ENCODE data around the gene CA10.

Gene CA10

DNA sequence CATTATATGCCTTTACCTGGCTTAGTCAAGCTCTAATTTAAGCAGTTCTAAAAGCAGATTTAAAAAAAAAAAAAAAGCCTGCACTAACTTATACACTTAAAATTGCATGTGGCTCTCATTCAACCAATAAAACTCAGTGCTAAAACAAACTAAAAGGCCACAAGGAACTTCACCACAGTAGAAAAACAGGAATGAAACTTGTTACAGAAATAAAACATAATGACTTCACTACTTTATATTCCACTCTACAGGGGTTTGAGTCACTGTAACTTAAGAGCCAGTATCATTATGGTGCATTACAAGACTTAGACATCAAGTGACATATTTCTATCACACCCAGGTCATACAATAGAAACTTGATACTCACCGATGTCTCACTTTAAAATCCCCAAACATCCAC is 11.1 kb downstream of the CA10 start:
- DNase-seq (ENCODE audit: low read depth): no peak

DNA sequence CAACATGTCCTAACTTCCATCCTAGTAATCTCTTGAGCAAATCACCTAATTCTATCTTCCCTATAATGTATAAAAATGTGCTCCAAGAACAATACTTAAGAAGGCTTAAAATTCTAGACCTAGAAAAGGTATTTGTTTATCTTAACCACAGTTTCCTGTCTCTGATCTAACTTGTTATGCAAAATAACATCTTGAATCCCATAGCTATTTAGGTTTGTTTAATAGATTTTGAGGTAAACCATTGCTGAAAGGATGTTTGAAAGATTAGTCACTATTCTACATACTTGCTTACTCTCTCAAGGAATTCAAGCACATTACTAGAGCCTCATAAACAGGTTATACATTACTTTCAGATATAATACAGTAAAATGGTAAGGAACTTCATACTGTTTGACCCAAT is 13.0 kb downstream of the CA10 start:
- no peak for DNase-seq (ENCODE audit: low read depth)

DNA sequence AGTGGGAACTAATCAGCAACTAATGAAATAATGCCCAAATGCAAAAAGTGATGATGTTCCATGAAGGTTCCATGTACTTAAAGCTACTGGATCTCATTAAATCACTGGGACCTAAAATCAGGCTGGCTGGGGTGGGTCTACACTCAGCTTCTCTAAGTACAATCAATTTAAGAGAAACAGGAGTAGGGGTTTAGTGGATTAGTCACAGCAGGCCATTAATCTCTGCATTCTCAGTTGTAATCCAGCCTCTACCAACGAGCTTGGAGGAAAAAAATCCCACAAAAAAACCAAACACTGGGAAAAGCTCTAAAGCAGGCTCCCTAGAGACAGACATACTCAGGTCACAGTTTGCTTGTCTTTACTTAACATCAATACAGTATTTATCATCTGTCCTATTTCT is 15.0 kb downstream of the CA10 start:
- no peak for DNase-seq (ENCODE audit: low read depth)

DNA sequence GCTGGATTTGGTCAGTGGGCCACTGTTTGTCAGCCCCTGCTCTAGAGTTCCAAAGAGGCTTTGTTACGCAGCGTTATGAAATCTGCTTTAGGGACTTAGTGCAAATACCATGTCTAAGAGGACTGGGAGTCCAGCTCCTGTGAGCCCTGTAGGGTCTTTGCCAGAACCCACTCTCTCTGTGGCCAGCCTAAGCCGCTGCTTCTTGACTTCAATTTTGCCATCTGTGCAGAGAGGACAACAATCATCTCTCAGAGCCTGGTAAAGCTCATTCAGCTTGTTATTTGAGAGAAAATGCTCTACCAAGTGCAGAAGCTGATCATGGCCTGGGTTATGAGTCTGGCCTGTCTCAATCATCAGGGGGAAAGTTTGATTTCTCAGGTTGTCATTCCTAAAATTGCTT is 17.9 kb downstream of the CA10 start:
- no peak for DNase-seq (ENCODE audit: low read depth)

DNA sequence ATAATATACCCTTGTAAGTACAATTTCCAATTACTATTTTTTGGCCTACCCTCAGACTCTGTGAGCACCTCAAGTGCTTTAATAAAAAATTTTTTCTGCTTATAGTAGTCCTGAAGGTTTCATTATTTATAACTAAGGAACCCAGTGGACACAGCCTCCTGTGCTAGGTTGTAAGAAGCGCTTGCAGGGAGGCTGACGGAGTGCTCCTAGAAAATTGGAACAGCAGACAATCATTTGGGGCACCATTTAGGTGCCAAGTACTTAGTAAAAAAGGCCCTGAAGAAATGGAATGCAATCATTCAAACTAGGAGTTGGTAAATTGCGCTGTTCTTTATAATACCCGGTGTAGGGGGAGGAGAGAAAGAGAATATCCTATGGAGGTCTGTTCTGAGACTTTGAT is 19.8 kb downstream of the CA10 start:
- no peak for DNase-seq (ENCODE audit: low read depth)

DNA sequence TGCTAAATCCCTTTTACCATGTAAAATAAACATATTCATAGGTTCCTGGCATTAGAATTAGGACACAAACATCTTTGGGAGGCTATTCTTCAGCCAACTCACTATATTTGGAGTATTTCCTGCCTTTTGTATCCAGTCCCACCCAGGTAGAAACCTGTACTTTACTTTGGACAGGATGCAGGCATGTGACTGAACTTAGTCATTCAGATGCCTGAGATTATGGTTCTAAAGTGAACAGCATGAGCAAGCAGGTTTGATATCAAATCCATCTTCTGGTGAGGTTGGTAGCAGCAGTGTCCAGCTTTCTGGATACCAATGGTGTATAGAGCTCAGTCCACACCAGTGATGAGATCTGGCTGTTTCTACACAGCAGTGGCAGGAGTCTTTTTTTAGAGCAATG is 20.2 kb downstream of the CA10 start:
- DNase-seq (ENCODE audit: low read depth): no peak

DNA sequence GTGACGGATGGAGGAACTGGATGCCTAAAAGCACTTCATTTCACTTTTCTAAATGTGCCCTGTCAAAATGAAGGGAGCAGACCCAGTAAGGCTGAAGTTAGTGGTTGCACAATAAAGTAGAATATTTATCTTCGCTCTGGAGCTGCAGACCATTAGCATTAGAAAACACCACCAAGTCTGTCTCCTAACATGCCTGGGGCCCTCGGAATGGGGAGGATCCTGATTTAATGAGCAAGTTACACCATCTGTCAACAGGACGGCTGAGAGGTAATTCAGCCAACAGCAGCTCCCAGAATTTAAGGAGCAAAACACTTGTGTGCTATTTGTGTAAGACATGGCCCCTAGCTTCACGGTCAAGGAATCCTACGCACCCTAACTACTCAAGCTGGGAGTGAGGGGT is 22.3 kb downstream of the CA10 start:
- DNase-seq (ENCODE audit: low read depth): no peak

DNA sequence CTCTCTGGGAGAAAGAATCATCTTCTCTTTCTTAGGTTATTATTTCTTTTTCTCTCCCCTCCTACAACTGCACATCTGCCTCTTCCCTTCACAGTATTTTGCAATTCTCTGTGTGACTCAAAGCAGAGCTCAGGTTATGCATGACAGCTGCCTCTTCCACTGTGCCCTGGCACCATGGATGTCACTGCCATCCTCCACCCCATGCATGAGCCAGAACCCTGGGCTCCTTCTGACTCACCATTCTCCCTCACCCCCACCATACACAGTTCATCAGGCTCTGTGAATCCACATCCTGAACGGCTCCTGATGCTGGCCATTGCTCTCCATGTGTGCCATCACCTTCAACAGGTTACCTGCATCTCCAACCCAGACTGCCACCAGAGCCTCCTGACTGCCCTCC is 23.9 kb downstream of the CA10 start:
- DNase-seq (ENCODE audit: low read depth): no peak

DNA sequence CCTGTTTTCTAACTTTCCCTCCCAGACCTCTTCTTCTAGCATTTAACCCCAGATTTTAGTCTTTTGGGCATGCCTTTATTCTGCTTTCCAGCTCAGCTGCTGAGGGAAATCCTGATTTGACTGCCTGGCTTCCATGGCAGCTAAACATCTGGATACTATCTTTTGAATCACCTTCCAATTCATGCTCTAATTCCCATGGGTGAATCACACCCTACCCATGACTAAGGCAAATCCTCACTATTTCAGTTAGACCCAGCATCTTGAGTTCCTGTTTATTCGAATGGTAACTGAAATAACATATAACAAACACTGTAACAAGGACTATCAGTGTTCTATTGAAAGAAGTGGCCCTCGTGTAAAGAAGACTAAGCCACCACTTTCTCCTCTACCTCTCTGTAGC is 29.8 kb downstream of the CA10 start:
- no peak for DNase-seq (ENCODE audit: low read depth)

DNA sequence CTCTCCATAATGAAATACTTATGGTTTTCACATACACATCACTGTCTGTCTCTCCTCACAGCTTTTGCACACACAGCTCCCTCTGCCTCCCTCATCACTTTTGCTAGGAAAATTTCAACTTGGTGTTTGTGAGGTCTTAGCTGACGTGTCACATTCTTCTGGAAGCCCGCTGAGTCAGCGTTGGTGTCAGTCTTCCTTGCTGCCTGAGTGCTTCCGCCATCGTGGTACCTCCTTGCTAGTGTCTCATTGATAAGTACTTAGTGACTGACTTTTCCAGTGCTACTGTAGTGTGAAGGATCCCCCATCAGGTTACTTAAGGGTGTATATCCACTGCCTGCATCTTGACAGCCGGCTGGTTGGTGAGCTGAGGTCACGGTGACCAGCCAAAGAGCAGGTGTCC is 33.5 kb downstream of the CA10 start:
- DNase-seq (ENCODE audit: low read depth): no peak

DNA sequence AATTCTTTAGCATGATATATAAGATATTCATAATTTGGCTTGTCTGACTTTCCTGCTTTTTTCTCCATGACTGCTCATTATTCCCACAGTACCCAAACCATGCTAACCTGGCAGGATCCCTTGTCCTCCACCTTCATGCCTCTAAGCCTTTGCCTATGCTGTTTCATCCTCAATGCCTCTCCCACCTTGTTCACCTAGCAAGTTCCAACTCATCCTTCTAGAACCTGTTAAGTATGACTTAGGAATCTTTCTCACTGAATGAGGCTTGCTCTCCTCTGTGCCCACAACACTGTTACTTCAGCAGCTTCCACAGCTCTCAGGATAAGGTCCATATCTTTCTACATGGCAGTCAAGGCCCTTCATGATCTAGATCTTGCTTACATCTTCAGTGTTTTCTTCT is 34.0 kb downstream of the CA10 start:
- DNase-seq (ENCODE audit: low read depth): no peak

DNA sequence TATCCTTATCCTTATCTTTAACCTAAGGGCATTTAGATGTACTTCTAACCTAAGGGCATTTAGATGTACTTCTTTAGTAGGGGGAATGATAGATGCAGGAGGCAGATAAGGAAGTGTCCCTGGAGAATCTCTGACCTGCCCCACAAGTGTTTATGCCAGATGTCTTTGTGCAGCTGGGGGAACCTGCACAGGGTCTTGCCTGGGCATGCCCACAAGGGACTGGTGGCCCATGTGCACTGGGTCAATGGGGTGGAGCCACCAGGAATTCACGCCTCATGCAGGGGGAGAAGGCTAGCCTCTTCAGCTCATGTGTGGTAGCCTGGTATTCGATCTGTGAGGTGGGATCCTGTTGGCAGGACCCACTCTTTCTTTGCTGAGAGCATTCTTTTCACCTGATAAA is 38.0 kb downstream of the CA10 start:
- no peak for DNase-seq (ENCODE audit: low read depth)

DNA sequence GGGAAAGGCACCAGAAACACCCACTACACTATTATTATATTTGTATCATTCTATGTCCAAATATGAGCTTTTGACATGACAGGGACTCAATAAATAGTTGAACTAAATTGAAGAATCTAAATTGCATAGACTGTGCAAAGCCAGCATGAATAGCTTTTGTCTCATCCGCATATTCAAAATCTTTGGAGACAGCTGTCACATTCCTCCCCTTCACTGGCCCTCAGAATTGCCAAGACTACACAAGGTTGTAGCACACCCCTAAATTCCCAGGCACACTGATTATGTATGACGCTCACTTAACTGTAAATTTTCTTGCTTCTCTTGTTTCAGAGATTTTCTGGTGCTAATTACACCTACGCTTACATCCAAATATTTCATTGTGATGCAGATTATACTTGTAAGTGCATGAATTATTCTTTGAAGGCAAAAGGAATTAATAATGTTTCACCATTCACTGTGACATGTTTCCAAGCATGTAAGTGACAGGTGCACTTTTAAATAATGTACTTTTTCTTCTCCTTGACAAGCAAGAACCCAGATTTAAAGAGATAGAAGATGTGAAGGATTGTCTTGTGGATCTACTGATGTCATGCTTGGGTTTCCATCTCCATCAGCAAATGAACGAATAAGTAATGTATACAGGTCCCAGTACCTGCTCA is 47.5 kb downstream of the CA10 start:
- no peak for DNase-seq (ENCODE audit: low read depth)

DNA sequence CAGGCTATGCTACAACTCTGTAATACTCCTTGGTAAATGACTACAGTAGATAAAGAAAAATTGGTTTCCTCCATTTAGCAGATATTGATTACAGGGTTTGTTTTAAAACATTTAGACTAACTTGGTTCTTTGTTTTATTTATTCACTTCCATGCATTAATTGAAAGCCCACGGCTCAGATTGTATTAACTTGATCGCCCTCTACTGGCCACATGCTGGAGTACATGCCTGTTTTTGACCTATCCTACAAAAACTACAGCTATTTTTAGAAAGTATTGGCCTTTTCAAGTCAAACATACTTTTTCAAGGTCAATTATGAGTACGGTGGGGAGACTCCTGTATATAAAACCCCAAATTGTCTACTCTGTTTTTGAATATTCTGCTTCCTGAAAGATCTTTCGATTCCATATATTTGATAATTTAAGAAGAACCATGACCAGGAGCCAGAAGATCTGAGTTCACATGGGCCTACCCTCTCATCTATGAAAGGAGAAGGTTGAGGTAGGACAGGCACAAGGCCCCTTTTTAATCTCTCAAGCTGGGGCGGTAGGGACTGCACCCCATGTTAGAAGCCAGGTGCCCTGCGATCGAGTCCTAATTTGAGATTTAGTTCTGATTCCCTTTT is 51.8 kb downstream of the CA10 start:
- DNase-seq (ENCODE audit: low read depth): no peak

DNA sequence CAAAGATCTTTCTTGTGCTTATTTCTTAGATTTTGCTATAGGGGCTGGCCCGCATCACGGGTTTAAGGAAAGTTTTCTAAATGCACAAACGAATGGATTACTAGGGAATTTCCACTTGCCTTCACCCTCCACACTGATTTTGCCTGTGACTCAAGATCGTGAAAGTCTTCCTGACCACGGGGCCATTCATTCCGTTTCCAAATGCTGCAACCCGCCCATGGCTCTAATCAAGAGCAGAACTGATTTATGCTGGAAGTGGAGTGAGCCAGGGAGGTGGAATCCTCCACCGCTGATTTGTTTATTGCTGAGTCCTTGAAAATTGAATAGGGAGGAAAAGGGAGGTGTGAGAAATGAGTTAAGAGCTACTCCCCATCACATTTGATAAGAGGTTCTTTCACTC is 52.4 kb downstream of the CA10 start:
- no peak for DNase-seq (ENCODE audit: low read depth)

DNA sequence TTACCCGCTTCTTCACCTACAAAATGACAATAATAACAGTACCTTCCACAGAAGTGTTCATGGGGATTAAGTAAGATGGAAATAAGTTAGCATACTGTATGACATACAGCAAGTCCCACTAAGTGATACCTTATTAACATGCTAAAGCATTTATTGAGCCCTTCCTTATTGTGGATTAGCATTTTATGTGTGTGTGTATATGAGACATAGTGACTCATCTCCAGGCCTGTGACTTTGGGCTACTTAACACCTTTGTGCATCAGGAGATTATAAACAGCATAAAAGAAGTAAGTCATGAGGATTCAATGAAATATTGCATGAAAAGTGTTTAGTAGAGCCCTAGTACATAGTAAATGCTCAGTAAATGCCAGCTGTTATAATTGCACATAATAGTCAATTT is 52.9 kb downstream of the CA10 start:
- DNase-seq (ENCODE audit: low read depth): no peak

DNA sequence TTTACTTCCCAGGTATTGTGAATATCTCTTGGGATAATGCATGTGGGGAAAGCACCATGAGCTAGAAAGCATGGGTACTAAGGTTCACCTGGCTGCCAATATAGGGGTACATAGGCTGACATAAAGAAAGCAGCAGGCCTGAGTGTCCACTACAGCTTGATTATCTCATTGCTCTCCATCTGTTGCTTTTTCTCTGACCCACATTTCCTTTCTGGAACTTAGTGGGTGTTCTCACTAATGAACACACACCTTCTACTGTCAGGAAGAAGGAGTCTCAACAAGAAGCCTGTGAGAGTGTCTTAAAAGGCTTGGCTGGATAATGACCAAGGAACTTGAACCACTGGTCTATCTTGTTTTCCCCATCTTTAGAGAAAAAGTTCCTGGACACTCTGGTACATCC is 62.5 kb downstream of the CA10 start:
- no peak for DNase-seq (ENCODE audit: low read depth)

DNA sequence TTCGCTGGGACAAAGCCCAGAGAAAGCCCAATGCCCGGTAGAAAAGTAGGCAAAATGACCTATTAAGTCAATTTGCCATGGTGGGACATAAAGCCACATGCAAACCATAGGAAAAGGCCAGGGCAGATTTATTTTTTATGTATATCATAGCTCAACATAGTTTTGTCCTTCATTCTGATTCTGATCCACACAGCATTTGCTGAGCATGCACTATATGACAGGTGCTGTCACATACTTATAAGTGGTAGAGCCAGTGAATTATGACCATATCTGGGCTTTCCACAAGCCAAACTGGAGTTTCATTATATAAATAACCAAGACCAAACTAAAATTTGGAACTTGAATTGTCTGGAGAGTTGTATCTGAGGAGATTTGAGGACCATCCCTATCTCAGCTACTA is 74.3 kb downstream of the CA10 start:
- DNase-seq (ENCODE audit: low read depth): no peak

DNA sequence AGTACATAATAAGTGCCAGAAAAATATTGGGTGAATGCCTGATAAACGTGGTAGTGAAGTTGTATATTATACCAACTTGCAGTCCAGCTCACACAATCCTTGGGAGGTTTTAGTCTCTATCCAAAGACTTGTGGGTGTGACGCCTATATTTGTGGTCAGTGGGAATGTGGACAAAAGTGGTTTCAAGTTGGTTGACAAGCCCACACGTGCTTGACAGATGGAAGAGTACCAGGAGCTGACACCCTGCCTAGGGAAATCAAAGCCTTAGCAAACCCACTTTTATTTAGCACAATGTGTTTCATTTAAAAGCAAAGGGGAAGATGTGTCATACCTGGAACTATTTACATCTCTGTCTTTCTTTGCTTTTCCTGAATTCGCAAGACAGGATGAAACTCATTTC is 79.0 kb downstream of the CA10 start:
- DNase-seq (ENCODE audit: low read depth): no peak

DNA sequence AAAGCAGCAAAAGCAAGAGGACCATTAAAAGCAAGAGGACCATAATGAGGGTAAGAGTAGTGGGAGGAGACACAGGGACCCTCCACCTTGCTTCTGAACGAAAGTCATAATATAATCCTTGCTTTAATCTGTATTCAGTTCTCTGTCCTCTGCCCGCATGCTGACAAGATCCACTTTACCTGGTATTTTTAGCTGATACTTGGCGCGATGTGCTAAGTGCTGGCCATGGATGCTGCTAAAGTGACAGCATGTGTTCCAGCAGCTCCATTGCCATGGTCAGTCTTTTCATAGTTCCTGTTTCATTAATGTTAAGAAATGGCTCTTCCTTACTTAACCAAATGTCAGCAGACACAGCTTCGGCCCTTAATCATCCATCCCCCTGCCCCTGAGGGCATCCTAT is 86.8 kb downstream of the CA10 start:
- no peak for DNase-seq (ENCODE audit: low read depth)

DNA sequence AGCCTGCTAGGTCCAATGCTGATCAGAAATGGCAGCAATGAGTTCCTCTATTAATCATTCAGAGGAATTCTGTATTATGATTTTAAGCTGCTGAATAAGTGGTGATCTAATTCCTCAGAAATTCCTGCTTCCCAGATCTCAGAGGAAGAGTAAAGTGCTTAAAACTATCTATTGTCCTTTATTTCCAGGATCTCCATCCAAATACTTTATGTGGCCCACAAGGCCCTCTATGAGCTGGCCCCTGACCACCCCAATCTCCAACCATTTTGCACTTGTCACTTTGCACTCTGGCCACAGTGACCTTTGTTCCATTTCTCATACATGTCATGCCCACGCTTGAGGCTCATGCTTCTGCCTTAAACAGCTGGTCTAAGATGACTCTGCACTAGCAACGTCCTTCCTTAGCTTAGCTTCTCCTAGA is 93.7 kb downstream of the CA10 start:
- DNase-seq (ENCODE audit: low read depth): no peak

DNA sequence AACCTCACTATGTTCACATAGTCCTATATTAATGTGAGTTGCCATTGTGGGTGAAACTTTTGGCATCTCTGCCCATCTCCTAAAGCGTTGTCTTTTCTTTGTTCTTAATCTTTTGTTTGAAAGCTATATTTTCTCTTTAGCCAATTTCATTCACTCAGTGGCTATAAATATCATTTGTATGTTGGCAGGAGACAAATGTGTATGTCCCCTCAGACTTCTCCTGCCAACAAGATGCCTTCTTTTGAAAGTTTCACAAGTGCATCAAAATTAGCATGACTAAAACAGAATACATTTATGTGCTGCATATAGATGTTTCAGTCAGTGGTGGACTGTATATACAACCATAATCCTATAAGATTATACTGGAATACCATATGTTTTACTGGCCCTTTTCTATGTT is 109.0 kb downstream of the CA10 start:
- DNase-seq (ENCODE audit: low read depth): no peak

DNA sequence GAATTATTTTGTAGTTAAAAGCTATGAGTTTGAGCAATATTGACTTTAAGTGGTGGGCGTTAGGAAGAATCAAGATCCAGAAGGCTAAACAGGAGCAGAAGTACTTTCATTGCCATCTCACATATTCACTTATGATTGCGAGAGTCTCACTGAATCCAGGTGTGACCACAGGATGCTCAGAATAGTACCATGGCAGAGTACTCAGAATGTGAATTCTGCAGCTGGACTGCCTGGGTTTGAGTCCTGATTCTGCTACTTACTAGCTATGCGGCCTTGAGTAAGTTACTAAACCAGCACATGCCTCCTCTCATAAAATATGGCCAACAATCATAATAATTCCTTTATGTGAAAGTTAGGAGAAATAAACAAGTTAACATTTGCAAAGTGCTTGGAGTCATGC is 109.5 kb downstream of the CA10 start:
- DNase-seq (ENCODE audit: low read depth): no peak

DNA sequence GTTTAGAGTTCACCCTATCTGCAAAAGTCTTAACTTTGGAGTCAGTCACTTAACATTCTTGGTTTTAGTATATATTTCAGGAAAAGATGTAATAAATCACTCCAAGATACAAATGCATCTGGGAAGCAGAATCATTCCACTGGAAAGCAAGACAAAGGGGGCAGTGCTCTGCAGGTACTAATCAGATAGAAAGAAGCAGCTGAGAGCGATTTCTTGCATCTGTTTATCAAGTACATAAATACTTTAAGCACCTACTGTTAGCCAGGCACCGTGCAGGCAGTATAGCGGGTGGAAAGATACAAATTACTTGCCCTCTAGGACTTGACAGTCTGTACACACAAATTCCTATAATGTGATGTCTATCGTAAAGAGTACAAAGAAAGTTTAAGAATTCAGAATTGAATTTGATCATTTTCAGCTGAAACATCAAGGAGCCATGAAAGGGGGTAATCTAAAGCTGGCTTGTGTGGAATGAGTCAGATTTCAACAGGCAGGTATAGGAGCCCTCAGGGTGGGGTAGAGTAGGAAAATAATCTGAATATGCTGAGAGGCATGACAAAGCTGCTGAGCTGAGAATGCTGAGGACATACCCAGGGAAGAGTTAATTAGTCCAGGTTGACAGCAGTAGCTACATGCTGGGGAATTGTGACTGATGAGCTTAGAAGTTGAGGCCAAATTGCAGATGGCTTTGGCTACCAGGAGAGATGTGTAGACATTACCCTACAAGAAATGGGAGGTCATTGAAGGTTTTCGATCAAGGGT is 110.2 kb downstream of the CA10 start:
- DNase-seq (ENCODE audit: low read depth): no peak

Measured in HS-27A (cell line).